GM18909 (cell line): ENCODE measurements around the gene EFHC1.
A peak's percentile ranks its signal among the peaks of the same experiment; 100 is the strongest.

Experiments
- ATAC-seq: cut with Tn5 transposase; IDR thresholded peaks from one replicate; pipeline ENCODE4 v1.9.1; 2021; ENCODE audit warnings: mild to moderate bottlenecking; ENCODE audit not compliant: unreplicated experiment, poor library complexity

EFHC1 gene

GRCh38 chr6:52394251-52394666, 25.9 kb upstream of the EFHC1 start:
- peak; percentile 61 for ATAC-seq

- ATAC-seq, result no peak
Measured at GRCh38 chr6:52395969-52396368, 24.2 kb upstream of the EFHC1 start.

GRCh38 chr6:52399511-52400312, 20.4 kb upstream of the EFHC1 start:
- peak; percentile 61 for ATAC-seq

- no peak for ATAC-seq
Measured at GRCh38 chr6:52400313-52401041, 19.7 kb upstream of the EFHC1 start.

- no peak for ATAC-seq
Measured at GRCh38 chr6:52403086-52403485, 17.1 kb upstream of the EFHC1 start.

GRCh38 chr6:52403627-52404026, 16.5 kb upstream of the EFHC1 start:
- ATAC-seq, result no peak

GRCh38 chr6:52405243-52405642, 14.9 kb upstream of the EFHC1 start:
- no peak for ATAC-seq

- ATAC-seq, result peak; percentile 77
Measured at GRCh38 chr6:52407467-52407866, 12.7 kb upstream of the EFHC1 start.

GRCh38 chr6:52409499-52409898, 10.6 kb upstream of the EFHC1 start:
- ATAC-seq, result no peak

- no peak for ATAC-seq
Measured at GRCh38 chr6:52410979-52411378, 9.2 kb upstream of the EFHC1 start.

GRCh38 chr6:52411911-52412310, 8.2 kb upstream of the EFHC1 start:
- no peak for ATAC-seq

GRCh38 chr6:52415333-52415732, 4.8 kb upstream of the EFHC1 start:
- ATAC-seq, result no peak

GRCh38 chr6:52415917-52416628, 4.1 kb upstream of the EFHC1 start:
- ATAC-seq, result no peak

GRCh38 chr6:52416629-52417151, 3.5 kb upstream of the EFHC1 start:
- ATAC-seq, result peak; percentile 19

GRCh38 chr6:52417675-52418111, 2.4 kb upstream of the EFHC1 start:
- ATAC-seq, result no peak

GRCh38 chr6:52418606-52419005, 1.5 kb upstream of the EFHC1 start:
- ATAC-seq, result no peak

GRCh38 chr6:52420668-52421358, 671 bp downstream of the EFHC1 start:
- ATAC-seq, result no peak

GRCh38 chr6:52422156-52422555, 2.0 kb downstream of the EFHC1 start:
- no peak for ATAC-seq

- ATAC-seq, result no peak
Measured at GRCh38 chr6:52423448-52423847, 3.3 kb downstream of the EFHC1 start.

GRCh38 chr6:52423971-52424381, 3.8 kb downstream of the EFHC1 start:
- ATAC-seq, result no peak
